Breast epithelium (tissue), 3 donors: ENCODE results near the gene GTPBP3.

Experiments
- POLR2A ChIP-seq: fragments of 450-650 bp; IDR thresholded peaks from one replicate; pipeline ENCODE4 v1.6.1; 2016; ENCODE audit warnings: antibody characterized with exemption, mild to moderate bottlenecking, moderate library complexity
- POLR2AphosphoS5 ChIP-seq, 3 donors: sonication (generic); formaldehyde crosslinking; IDR thresholded peaks; one replicate each; pipeline ENCODE4 v1.6.1; 2017; ENCODE audit warnings: antibody characterized with exemption in 3 of 3

- no peak for TF ChIP-seq POLR2AphosphoS5 (IDR thresholded peaks at IDR 0.05)
- TF ChIP-seq POLR2A = no peak
Observed at GRCh38 chr19:17322854-17323253, 14.5 kb upstream of the GTPBP3 start.
